Smooth muscle cell (in vitro differentiated cells): ENCODE data around the gene UACA. TPM values are rescaled to one million over a fixed set of nuclear protein-coding genes. Genes with fewer than 3 reads are reported as not detected.
"Not testable (repeated sequence)": the region's sequence is repeated elsewhere in the genome, so short reads cannot be mapped to it uniquely, and the experiment has no call there.

Source experiments
- DNase-seq: peaks from one replicate; lab custom pipeline; 2025; ENCODE audit not compliant: unreplicated experiment; lab: John Stamatoyannopoulos, UW
- H2AFZ ChIP-seq: fragments of 200-600 bp; sonication (generic); 2 replicates; pipeline ENCODE4 v1.6.0; 2016; ENCODE audit warnings: antibody characterized with exemption, low read depth, mild to moderate bottlenecking
- H3F3A ChIP-seq: fragments of 200-600 bp; sonication (generic); 2 replicates; pipeline ENCODE4 v1.6.0; 2017; ENCODE audit warnings: antibody characterized with exemption, low read depth
- H3K27ac ChIP-seq: fragments of 200-600 bp; sonication (generic); 2 replicates; pipeline ENCODE4 v1.5.1; 2016; ENCODE audit warnings: low read depth, mild to moderate bottlenecking
- H3K27me3 ChIP-seq: fragments of 200-600 bp; sonication (generic); 2 replicates; pipeline ENCODE4 v1.6.1; 2016; ENCODE audit warnings: low read depth, mild to moderate bottlenecking
- H3K36me3 ChIP-seq: fragments of 200-600 bp; sonication (generic); 2 replicates; pipeline ENCODE4 v1.5.1; 2016; ENCODE audit warnings: low read depth
- H3K4me1 ChIP-seq: fragments of 200-600 bp; sonication (generic); 2 replicates; pipeline ENCODE4 v1.5.1; 2016; ENCODE audit warnings: low read depth
- H3K4me2 ChIP-seq: fragments of 200-600 bp; sonication (generic); 2 replicates; pipeline ENCODE4 v1.6.0; 2016; ENCODE audit warnings: mild to moderate bottlenecking
- H3K4me3 ChIP-seq: fragments of 200-600 bp; sonication (generic); 2 replicates; pipeline ENCODE4 v1.5.1; 2016; ENCODE audit warnings: mild to moderate bottlenecking
- H3K79me2 ChIP-seq: fragments of 200-600 bp; sonication (generic); 2 replicates; pipeline ENCODE4 v1.6.0; 2016; ENCODE audit warnings: low read depth, mild to moderate bottlenecking
- H3K9ac ChIP-seq: fragments of 200-600 bp; sonication (generic); 2 replicates; pipeline ENCODE4 v1.6.0; 2016; ENCODE audit warnings: low read depth
- H3K9me3 ChIP-seq: fragments of 200-600 bp; sonication (generic); replicated peaks from 2 replicates; pipeline ENCODE4 v1.5.1; 2016; ENCODE audit warnings: low read depth
- H4K20me1 ChIP-seq: fragments of 200-600 bp; sonication (generic); 2 replicates; pipeline ENCODE4 v1.6.0; 2016; ENCODE audit warnings: low read depth
- CTCF ChIP-seq: fragments of 200-600 bp; sonication (generic); IDR thresholded peaks from 2 replicates; pipeline ENCODE4 v1.5.1; 2017; ENCODE audit warnings: borderline replicate concordance, mild to moderate bottlenecking, antibody characterized with exemption; ENCODE audit not compliant: insufficient read depth, poor library complexity, severe bottlenecking
- WGBS: methylation state at CpG from one replicate; pipeline ENCODE4 v1.1.7; 2016; ENCODE audit warnings: low lambda C conversion rate; 5-methylcytosine and 5-hydroxymethylcytosine counted together
- polyA plus RNA-seq: library from polyadenylated mRNA; unstranded; fragments of >200 nt; fragmentation: Nextera tagmentation; extraction: Ambion mirVana; gene quantifications from 2 replicates; pipeline ENCODE4 v1.2.1, GENCODE V29; 2016
- total RNA-seq: library from RNA; depleted of rRNA; stranded (reverse); fragments of >200 nt; gene quantifications from 2 replicates; pipeline ENCODE4 v1.2.3, GENCODE V29; 2014

The UACA gene
- total and polyA plus RNA-seq, 2 experiments from 2014 or later = 109 to 153 TPM

- 48% methylated on average over 3 of the region's 3 CpGs for whole genome bisulfite sequencing
- no peaks in the 10 kb centered on the region for H3K4me1 ChIP-seq
- H3K9me3 ChIP-seq = no peaks in the 10 kb centered on the region
- peak overlapping the region; percentile 52 for H3K27ac ChIP-seq
- H3K36me3 ChIP-seq = no peaks in the 10 kb centered on the region
- peaks cover 7% of the 10 kb centered on the region for H3F3A ChIP-seq
- no peak for TF ChIP-seq CTCF
- H2AFZ ChIP-seq = no peak overlapping the region
- no peak overlapping the region for H3K4me3 ChIP-seq
- peaks cover 93% of the 10 kb centered on the region for H4K20me1 ChIP-seq
- no peak for DNase-seq
- H3K79me2 ChIP-seq = peaks cover 98% of the 10 kb centered on the region
- H3K4me2 ChIP-seq = no peak overlapping the region
- H3K9ac ChIP-seq = no peak overlapping the region
- no peaks in the 10 kb centered on the region for H3K27me3 ChIP-seq
These were observed 20.4 kb downstream of the UACA start for GRCh38 chr15:70742928-70743327.

GRCh38 chr15:70741677-70742293 is 21.6 kb downstream of the UACA start:
- WGBS = 88% methylated on average over 2 of the region's 2 CpGs
- TF ChIP-seq CTCF = no peak
- Histone ChIP-seq H3K9me3 (no peaks in the 10 kb centered on the region), H3K36me3 (no peaks in the 10 kb centered on the region), H3K4me2 (peak overlapping the region; percentile 34), H3F3A (peaks cover 7% of the 10 kb centered on the region), H3K4me1 (no peaks in the 10 kb centered on the region), H3K27me3 (no peaks in the 10 kb centered on the region), H3K4me3 (no peak overlapping the region), H3K79me2 (peaks cover 98% of the 10 kb centered on the region), H2AFZ (no peak overlapping the region), H3K9ac (no peak overlapping the region), H3K27ac (peak overlapping the region; percentile 38), H4K20me1 (peaks cover 96% of the 10 kb centered on the region)
- DNase-seq = no peak

- no peak overlapping the region for H3K4me3 ChIP-seq
- H3K4me2 ChIP-seq = no peak overlapping the region
- peak overlapping the region; percentile 28 for H3K27ac ChIP-seq
- H3K9me3 ChIP-seq = no peaks in the 10 kb centered on the region
- H3F3A ChIP-seq = peaks cover 7% of the 10 kb centered on the region
- peaks cover 93% of the 10 kb centered on the region for H4K20me1 ChIP-seq
- H3K79me2 ChIP-seq = peaks cover 98% of the 10 kb centered on the region
- WGBS = 39% methylated on average over 1 of the region's 1 CpG
- H3K27me3 ChIP-seq = no peaks in the 10 kb centered on the region
- no peaks in the 10 kb centered on the region for H3K4me1 ChIP-seq
- H3K9ac ChIP-seq = no peak overlapping the region
- H3K36me3 ChIP-seq = no peaks in the 10 kb centered on the region
- no peak for DNase-seq
- no peak for TF ChIP-seq CTCF
- H2AFZ ChIP-seq = no peak overlapping the region
These were observed 22.2 kb downstream of the UACA start for GRCh38 chr15:70741107-70741531.

GRCh38 chr15:70735040-70735439 is 28.3 kb downstream of the UACA start:
- H3K36me3 ChIP-seq, H3K27me3 ChIP-seq, H3F3A ChIP-seq, H2AFZ ChIP-seq, H3K9ac ChIP-seq, H3K27ac ChIP-seq, DNase-seq, H3K4me1 ChIP-seq, H3K4me2 ChIP-seq, H3K9me3 ChIP-seq, H3K4me3 ChIP-seq: not testable (repeated sequence)
- H4K20me1 ChIP-seq = peaks cover 46% of the 10 kb centered on the region
- WGBS = 96% methylated on average over 2 of the region's 3 CpGs
- H3K79me2 ChIP-seq = peaks cover 51% of the 10 kb centered on the region
